Upper lobe of left lung (tissue), 6 donors: ENCODE measurements around the gene LUZP4. TPM values are rescaled to one million over a fixed set of nuclear protein-coding genes. Genes with fewer than 3 reads are reported as not detected.

ENCODE experiments used
- ATAC-seq, 2 donors: fragments of 200-7000 bp; cut with Tn5 transposase; one replicate each; pipeline ENCODE4 v1.9.1; 2022; ENCODE audit warnings: mild to moderate bottlenecking in 2 of 2, moderate library complexity in 2 of 2; ENCODE audit not compliant: low FRiP score in 2 of 2
- DNase-seq, 2 donors: peaks; one replicate each; pipeline ENCODE4 v3.0.0-alpha.2; 2019 to 2020
- H3K27ac ChIP-seq, 4 donors: fragments of 200-600 bp; sonication (generic); one replicate each; pipeline ENCODE4 v1.5.1; 2016 to 2019
- H3K27me3 ChIP-seq, 4 donors: fragments of 200-600 bp; sonication (generic); one replicate each; pipeline ENCODE4 v1.5.1; 2017 to 2019
- H3K36me3 ChIP-seq, 4 donors: fragments of 200-600 bp; sonication (generic); one replicate each; pipeline ENCODE4 v1.5.1; 2016 to 2019
- H3K4me1 ChIP-seq, 4 donors: fragments of 200-600 bp; sonication (generic); one replicate each; pipeline ENCODE4 v1.5.1; 2018 to 2019
- H3K4me3 ChIP-seq, 4 donors: fragments of 200-600 bp; sonication (generic); one replicate each; pipeline ENCODE4 v1.5.1; 2017 to 2019; ENCODE audit warnings: mild to moderate bottlenecking in 2 of 4, moderate library complexity in 1 of 4
- H3K9me3 ChIP-seq, 4 donors: fragments of 200-600 bp; sonication (generic); one replicate each; pipeline ENCODE4 v1.5.1; 2018 to 2019
- CTCF ChIP-seq, 6 experiments: fragments of 450-650 bp in 4 of 6; fragments of 200-600 bp in 2 of 6; sonication (generic) in 2 of 6; IDR thresholded peaks; one replicate each; pipeline ENCODE4 v1.5.1; 2016 to 2019; ENCODE audit warnings: antibody characterized with exemption in 6 of 6
- EP300 ChIP-seq, 4 donors: sonication (generic); formaldehyde crosslinking; IDR thresholded peaks; one replicate each; pipeline ENCODE4 v1.5.1; 2017; ENCODE audit warnings: antibody characterized with exemption in 4 of 4, control low read depth in 2 of 4
- POLR2A ChIP-seq, 4 donors: fragments of 450-650 bp; IDR thresholded peaks; one replicate each; pipeline ENCODE4 v1.5.1; 2016 to 2017; ENCODE audit warnings: antibody characterized with exemption in 4 of 4, mild to moderate bottlenecking in 2 of 4
- POLR2AphosphoS5 ChIP-seq, 2 donors: sonication (generic); formaldehyde crosslinking; IDR thresholded peaks; one replicate each; pipeline ENCODE4 v1.5.1; 2017; ENCODE audit warnings: antibody characterized with exemption in 2 of 2
- WGBS, 2 donors: methylation state at CpG; one replicate each; pipeline ENCODE4 v1.1.5; 2017 to 2018; 5-methylcytosine and 5-hydroxymethylcytosine counted together
- total RNA-seq, 6 donors: library from RNA; depleted of rRNA in 4 of 6; stranded (reverse); fragments of >200 nt in 4 of 6; gene quantifications; one replicate each; pipeline versions ENCODE4 v1.1.0 to v1.2.1, GENCODE V29; 2016 to 2021
- donor health status: DM: no; HTN: no; CAD: no; lungs with moderate emphysema.
- donor health status: DM: no; HTN: yes; CAD: no; lungs with severe emphysema.

LUZP4 gene
- total RNA-seq, 6 donors from 2014 or later, result not detected

DNA sequence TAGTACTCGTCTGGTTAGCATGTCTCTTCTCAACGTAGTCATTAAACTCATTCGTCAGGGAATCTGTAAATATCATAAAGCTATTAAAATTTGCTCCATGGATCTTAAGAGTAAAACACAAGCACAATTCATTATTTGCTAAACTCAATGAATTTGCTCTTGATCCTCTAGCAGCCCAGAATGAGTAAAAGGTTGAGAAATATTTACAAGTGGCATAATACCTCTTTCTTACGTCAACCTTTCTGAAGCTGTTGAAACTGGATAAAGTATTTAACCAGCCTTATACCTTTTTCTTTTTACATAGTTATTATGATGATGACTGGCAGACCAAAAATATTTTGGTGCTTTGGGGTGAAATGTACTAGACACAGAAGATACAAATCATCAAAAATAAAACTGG lies 66.9 kb downstream of the LUZP4 start:
- peaks cover 0 to 4% (median 0%) of the 10 kb centered on the region in 4 donors for H3K4me1 ChIP-seq
- no peak overlapping the region for H3K4me3 ChIP-seq
- no peaks in the 10 kb centered on the region for H3K9me3 ChIP-seq
- TF ChIP-seq POLR2A (IDR thresholded peaks at IDR 0.05) (no peak), CTCF (IDR thresholded peaks at IDR 0.05) (no peak), EP300 (IDR thresholded peaks at IDR 0.05) (no peak), POLR2AphosphoS5 (IDR thresholded peaks at IDR 0.05) (no peak)
- no peaks in the 10 kb centered on the region for H3K27me3 ChIP-seq
- H3K36me3 ChIP-seq, result no peaks in the 10 kb centered on the region
- ATAC-seq (no peak), DNase-seq (no peak)
- H3K27ac ChIP-seq, result peak overlapping the region in 2 of 4 donors; percentile 5 to 26
- 47 to 62% methylated on average over 4 of the region's 4 CpGs for WGBS, 2 donors

Other genes starting within 250 kb of the LUZP4 start
- not detected for gene RBMXL3, start 100.3 kb upstream of the LUZP4 start, total RNA-seq
- 1 to 10 TPM; 2.9 to 9.7 (median 3.5) TPM for gene LRCH2, start 55.6 kb upstream of the LUZP4 start, total RNA-seq